ENCODE data around the gene BAHD1.

BAHD1 gene
- 46.9 to 56.1 (median 51.9) reads per million in 3 donors for total RNA-seq

- peak within 1 kb of the TSS; percentile 56 for H3K27ac ChIP-seq (ENCODE audit: insufficient read depth, low read length, poor library complexity, severe bottlenecking)
- H3K4me3 ChIP-seq (ENCODE audit: insufficient read depth, low read depth, low read length, poor library complexity, severe bottlenecking): peak within 1 kb of the TSS; percentile 68
- peaks cover 8% of the 10 kb centered on the region for H3K27me3 ChIP-seq (replicated peaks; ENCODE audit: control insufficient read depth, insufficient read depth, low read length, poor library complexity, severe bottlenecking)
- H3K9me3 ChIP-seq (ENCODE audit: control insufficient read depth, low read length): no peaks in the 10 kb centered on the region
- peaks cover 44% of the 10 kb centered on the region for H3K4me1 ChIP-seq (ENCODE audit: control insufficient read depth, insufficient read depth, low read length, poor library complexity, severe bottlenecking)
- no peaks in the 10 kb centered on the region for H3K36me3 ChIP-seq (ENCODE audit: control insufficient read depth, insufficient read depth, low read length)
- DNase-seq: peak; percentile 87 to 91 (median 88)
Observed at GRCh38 chr15:40440743-40441564, at the start of gene BAHD1. Gene BAHD1 (plus strand): TSS chr15:40440953. CDS start chr15:40458465, 17,512 bp downstream.

- Histone ChIP-seq H3K27me3 (replicated peaks; ENCODE audit: control insufficient read depth, insufficient read depth, low read length, poor library complexity, severe bottlenecking) (no peaks in the 10 kb centered on the region), H3K4me3 (ENCODE audit: insufficient read depth, low read depth, low read length, poor library complexity, severe bottlenecking) (no peak overlapping the region), H3K36me3 (ENCODE audit: control insufficient read depth, insufficient read depth, low read length) (peaks cover 25% of the 10 kb centered on the region), H3K27ac (ENCODE audit: insufficient read depth, low read length, poor library complexity, severe bottlenecking) (no peak overlapping the region), H3K9me3 (ENCODE audit: control insufficient read depth, low read length) (no peaks in the 10 kb centered on the region), H3K4me1 (ENCODE audit: control insufficient read depth, insufficient read depth, low read length, poor library complexity, severe bottlenecking) (no peaks in the 10 kb centered on the region)
- DNase-seq: no peak
Observed at GRCh38 chr15:40392986-40393948, 47.5 kb upstream of the BAHD1 start.

GRCh38 chr15:40397688-40398412 is 42.9 kb upstream of the BAHD1 start:
- Histone ChIP-seq H3K4me3 (ENCODE audit: insufficient read depth, low read depth, low read length, poor library complexity, severe bottlenecking) (no peak overlapping the region), H3K9me3 (ENCODE audit: control insufficient read depth, low read length) (no peaks in the 10 kb centered on the region), H3K36me3 (ENCODE audit: control insufficient read depth, insufficient read depth, low read length) (peaks cover 8% of the 10 kb centered on the region), H3K4me1 (ENCODE audit: control insufficient read depth, insufficient read depth, low read length, poor library complexity, severe bottlenecking) (peaks cover 6% of the 10 kb centered on the region), H3K27me3 (replicated peaks; ENCODE audit: control insufficient read depth, insufficient read depth, low read length, poor library complexity, severe bottlenecking) (no peaks in the 10 kb centered on the region), H3K27ac (ENCODE audit: insufficient read depth, low read length, poor library complexity, severe bottlenecking) (no peak overlapping the region)
- no peak for DNase-seq

GRCh38 chr15:40398413-40398873 is 42.3 kb upstream of the BAHD1 start:
- Histone ChIP-seq H3K4me1 (ENCODE audit: control insufficient read depth, insufficient read depth, low read length, poor library complexity, severe bottlenecking) (peaks cover 6% of the 10 kb centered on the region), H3K9me3 (ENCODE audit: control insufficient read depth, low read length) (no peaks in the 10 kb centered on the region), H3K36me3 (ENCODE audit: control insufficient read depth, insufficient read depth, low read length) (peaks cover 3% of the 10 kb centered on the region), H3K4me3 (ENCODE audit: insufficient read depth, low read depth, low read length, poor library complexity, severe bottlenecking) (no peak overlapping the region), H3K27ac (ENCODE audit: insufficient read depth, low read length, poor library complexity, severe bottlenecking) (no peak overlapping the region), H3K27me3 (replicated peaks; ENCODE audit: control insufficient read depth, insufficient read depth, low read length, poor library complexity, severe bottlenecking) (no peaks in the 10 kb centered on the region)
- no peak for DNase-seq

GRCh38 chr15:40399370-40399769 is 41.4 kb upstream of the BAHD1 start:
- Histone ChIP-seq H3K4me1 (ENCODE audit: control insufficient read depth, insufficient read depth, low read length, poor library complexity, severe bottlenecking) (peaks cover 6% of the 10 kb centered on the region), H3K27me3 (replicated peaks; ENCODE audit: control insufficient read depth, insufficient read depth, low read length, poor library complexity, severe bottlenecking) (no peaks in the 10 kb centered on the region), H3K4me3 (ENCODE audit: insufficient read depth, low read depth, low read length, poor library complexity, severe bottlenecking) (no peak overlapping the region)

GRCh38 chr15:40405501-40406381 is 35.0 kb upstream of the BAHD1 start, which contains the start of gene IVD:
Gene IVD (plus strand): TSS chr15:40405795. CDS start chr15:40405828, 33 bp downstream.
- H3K36me3 ChIP-seq (ENCODE audit: control insufficient read depth, insufficient read depth, low read length): peaks cover 8% of the 10 kb centered on the region
- H3K4me1 ChIP-seq (ENCODE audit: control insufficient read depth, insufficient read depth, low read length, poor library complexity, severe bottlenecking): peaks cover 13% of the 10 kb centered on the region
- no peaks in the 10 kb centered on the region for H3K9me3 ChIP-seq (ENCODE audit: control insufficient read depth, low read length)
- peak within 1 kb of the TSS; percentile 50 for H3K27ac ChIP-seq (ENCODE audit: insufficient read depth, low read length, poor library complexity, severe bottlenecking)
- DNase-seq: peak; percentile 69 to 73 (median 72)
- peak within 1 kb of the TSS; percentile 75 for H3K4me3 ChIP-seq (ENCODE audit: insufficient read depth, low read depth, low read length, poor library complexity, severe bottlenecking)
- H3K27me3 ChIP-seq (replicated peaks; ENCODE audit: control insufficient read depth, insufficient read depth, low read length, poor library complexity, severe bottlenecking): no peaks in the 10 kb centered on the region

More at GRCh38 chr15:40399370-40399769, 41.4 kb upstream of the BAHD1 start:
- Histone ChIP-seq H3K36me3 (ENCODE audit: control insufficient read depth, insufficient read depth, low read length) (no peaks in the 10 kb centered on the region), H3K9me3 (ENCODE audit: control insufficient read depth, low read length) (no peaks in the 10 kb centered on the region), H3K27ac (ENCODE audit: insufficient read depth, low read length, poor library complexity, severe bottlenecking) (no peak overlapping the region)
- no peak for DNase-seq

- Histone ChIP-seq H3K27ac (ENCODE audit: insufficient read depth, low read length, poor library complexity, severe bottlenecking) (no peak overlapping the region), H3K27me3 (replicated peaks; ENCODE audit: control insufficient read depth, insufficient read depth, low read length, poor library complexity, severe bottlenecking) (no peaks in the 10 kb centered on the region), H3K4me3 (ENCODE audit: insufficient read depth, low read depth, low read length, poor library complexity, severe bottlenecking) (no peak overlapping the region), H3K4me1 (ENCODE audit: control insufficient read depth, insufficient read depth, low read length, poor library complexity, severe bottlenecking) (peaks cover 13% of the 10 kb centered on the region), H3K9me3 (ENCODE audit: control insufficient read depth, low read length) (no peaks in the 10 kb centered on the region), H3K36me3 (ENCODE audit: control insufficient read depth, insufficient read depth, low read length) (peaks cover 24% of the 10 kb centered on the region)
- no peak for DNase-seq
Observed at GRCh38 chr15:40407330-40407990, 33.3 kb upstream of the BAHD1 start.

- no peak for DNase-seq
- Histone ChIP-seq H3K4me1 (ENCODE audit: control insufficient read depth, insufficient read depth, low read length, poor library complexity, severe bottlenecking) (peaks cover 13% of the 10 kb centered on the region), H3K27me3 (replicated peaks; ENCODE audit: control insufficient read depth, insufficient read depth, low read length, poor library complexity, severe bottlenecking) (no peaks in the 10 kb centered on the region), H3K9me3 (ENCODE audit: control insufficient read depth, low read length) (no peaks in the 10 kb centered on the region), H3K36me3 (ENCODE audit: control insufficient read depth, insufficient read depth, low read length) (peaks cover 26% of the 10 kb centered on the region), H3K4me3 (ENCODE audit: insufficient read depth, low read depth, low read length, poor library complexity, severe bottlenecking) (no peak overlapping the region), H3K27ac (ENCODE audit: insufficient read depth, low read length, poor library complexity, severe bottlenecking) (no peak overlapping the region)
Observed at GRCh38 chr15:40409366-40409765, 31.4 kb upstream of the BAHD1 start.

Data from effector memory CD4-positive, alpha-beta T cell (primary cell).